NCI-H1930 (cell line): Measurements from ENCODE around the gene FBXL17.

Experiments used
- DNase-seq, 2 experiments: peaks; one replicate each; lab custom pipeline; 2025; lab: John Stamatoyannopoulos, UW

FBXL17 gene

GRCh38 chr5:107858324-107858723 lies 523.6 kb downstream of the FBXL17 start:
- DNase-seq, result no peak

GRCh38 chr5:107857785-107858184 lies 524.1 kb downstream of the FBXL17 start:
- DNase-seq, result no peak

GRCh38 chr5:107855171-107855570 lies 526.7 kb downstream of the FBXL17 start:
- DNase-seq, result no peak

- no peak for DNase-seq
Observed at GRCh38 chr5:107853696-107854095, 528.2 kb downstream of the FBXL17 start.

- DNase-seq, result no peak
Observed at GRCh38 chr5:107853031-107853430, 528.9 kb downstream of the FBXL17 start.

- no peak for DNase-seq
Observed at GRCh38 chr5:107849118-107849517, 532.8 kb downstream of the FBXL17 start.

- no peak for DNase-seq
Observed at GRCh38 chr5:107840592-107840991, 541.3 kb downstream of the FBXL17 start.

GRCh38 chr5:107840161-107840560 lies 541.7 kb downstream of the FBXL17 start:
- no peak for DNase-seq

- DNase-seq, result no peak
Observed at GRCh38 chr5:107835096-107835495, 546.8 kb downstream of the FBXL17 start.

- DNase-seq, result no peak
Observed at GRCh38 chr5:107832746-107833145, 549.2 kb downstream of the FBXL17 start.

GRCh38 chr5:107831612-107832395 lies 550.1 kb downstream of the FBXL17 start:
- no peak for DNase-seq

- no peak for DNase-seq
Observed at GRCh38 chr5:107830750-107831149, 551.1 kb downstream of the FBXL17 start.

GRCh38 chr5:107826311-107827000 lies 555.4 kb downstream of the FBXL17 start:
- no peak for DNase-seq

GRCh38 chr5:107824821-107825220 lies 557.1 kb downstream of the FBXL17 start:
- no peak for DNase-seq

GRCh38 chr5:107821288-107821687 lies 560.6 kb downstream of the FBXL17 start:
- no peak for DNase-seq

- no peak for DNase-seq
Observed at GRCh38 chr5:107820429-107820828, 561.5 kb downstream of the FBXL17 start.

- DNase-seq, result no peak
Observed at GRCh38 chr5:107817951-107818350, 563.9 kb downstream of the FBXL17 start.

GRCh38 chr5:107817436-107817835 lies 564.5 kb downstream of the FBXL17 start:
- no peak for DNase-seq

- no peak for DNase-seq
Observed at GRCh38 chr5:107815109-107815508, 566.8 kb downstream of the FBXL17 start.

- DNase-seq, result no peak
Observed at GRCh38 chr5:107814183-107814827, 567.6 kb downstream of the FBXL17 start.

GRCh38 chr5:107813559-107813958 lies 568.3 kb downstream of the FBXL17 start:
- no peak for DNase-seq

- DNase-seq, result no peak
Observed at GRCh38 chr5:107812570-107813141, 569.2 kb downstream of the FBXL17 start.
